Activated naive CD4-positive, alpha-beta T cell treated with anti-CD3 and anti-CD28 coated beads, Interleukin-2, amount 50 U/mL, for 72 hours (primary cell): ENCODE data around the gene UST. TPM values are rescaled to one million over a fixed set of nuclear protein-coding genes. Genes with fewer than 3 reads are reported as not detected.
A peak's percentile ranks its signal among the peaks of the same experiment; 100 is the strongest.

ENCODE experiments used
- ATAC-seq, 2 donors: fragments of 150-1000 bp; cut with Tn5 transposase; 2 replicates each; pipeline ENCODE4 v1.10.0; 2021; ENCODE audit warnings: mild to moderate bottlenecking in 2 of 2, moderate library complexity in 2 of 2
- DNase-seq, 2 donors: peaks; one replicate each; pipeline ENCODE4 v3.0.0; 2021 to 2022; ENCODE audit warnings: low spot score in 2 of 2
- H3K27ac Mint-ChIP-seq, 2 donors: one replicate each; pipeline ENCODE4 v1.8.0; 2022; ENCODE audit warnings: mild to moderate bottlenecking in 2 of 2, mixed read lengths in 2 of 2
- H3K36me3 Mint-ChIP-seq, 2 donors: one replicate each; pipeline ENCODE4 v1.8.0; 2022; ENCODE audit warnings: mixed read lengths in 2 of 2
- H3K9me3 Mint-ChIP-seq, 2 donors: one replicate each; pipeline ENCODE4 v1.8.0; 2022; ENCODE audit warnings: mixed read lengths in 2 of 2
- total RNA-seq, 2 donors: library from RNA; stranded (reverse); gene quantifications; one replicate each; pipeline ENCODE4 v1.2.3, GENCODE V29; 2022

The UST gene, protein sequence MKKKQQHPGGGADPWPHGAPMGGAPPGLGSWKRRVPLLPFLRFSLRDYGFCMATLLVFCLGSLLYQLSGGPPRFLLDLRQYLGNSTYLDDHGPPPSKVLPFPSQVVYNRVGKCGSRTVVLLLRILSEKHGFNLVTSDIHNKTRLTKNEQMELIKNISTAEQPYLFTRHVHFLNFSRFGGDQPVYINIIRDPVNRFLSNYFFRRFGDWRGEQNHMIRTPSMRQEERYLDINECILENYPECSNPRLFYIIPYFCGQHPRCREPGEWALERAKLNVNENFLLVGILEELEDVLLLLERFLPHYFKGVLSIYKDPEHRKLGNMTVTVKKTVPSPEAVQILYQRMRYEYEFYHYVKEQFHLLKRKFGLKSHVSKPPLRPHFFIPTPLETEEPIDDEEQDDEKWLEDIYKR
- under 1 TPM; 0.46 to 0.49 TPM for total RNA-seq

DNA sequence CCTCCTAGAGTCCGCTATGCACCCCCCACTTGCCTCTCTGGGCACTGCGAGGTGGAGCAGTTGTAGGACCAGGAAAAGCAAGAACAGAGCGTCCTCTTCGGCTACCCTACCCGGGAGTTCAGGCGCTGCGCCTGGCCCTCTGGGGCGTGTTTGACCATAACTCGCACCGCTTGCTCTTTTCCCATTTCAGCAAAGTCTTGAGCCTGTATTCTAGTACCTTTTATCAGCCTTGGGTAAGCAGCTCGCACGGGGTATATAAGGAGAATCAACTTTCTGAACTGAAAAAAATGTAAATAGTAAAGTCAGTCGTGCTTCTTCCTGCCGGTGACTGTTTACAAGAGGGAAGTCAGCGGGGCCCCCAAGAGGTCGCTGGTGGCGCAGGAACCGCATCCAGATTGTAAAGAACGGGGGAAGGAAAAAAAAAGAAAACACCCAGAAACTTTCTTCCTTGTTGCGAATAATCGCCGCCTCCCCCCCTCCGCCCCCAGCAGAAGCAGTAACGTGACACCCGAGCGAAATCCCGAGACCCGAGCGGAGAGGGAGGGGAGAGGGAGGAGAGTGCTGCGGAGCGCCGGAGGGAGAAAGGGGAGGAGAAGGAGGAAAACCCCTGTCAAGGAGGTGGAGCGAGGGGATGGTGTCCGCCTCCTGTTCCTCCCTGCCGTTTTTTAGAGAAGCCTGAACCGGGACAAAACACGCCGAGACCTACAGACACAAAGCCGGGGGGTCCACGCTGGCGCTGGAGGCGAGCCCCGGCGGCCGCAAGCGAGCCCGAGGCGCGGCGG, at the start of gene UST:
Gene UST (plus strand): TSS at position 668 of the 782 bp plus-strand sequence. CDS start 401 bp downstream, outside the sequence.
- DNase-seq (peak in 1 of 2 donors; percentile 22), ATAC-seq (peak; percentile 60)
- H3K9me3 Mint-ChIP-seq = no peaks in the 10 kb centered on the region
- peak within 1 kb of the TSS in 1 of 2 donors; percentile 10 for H3K27ac Mint-ChIP-seq
- peaks cover 0 to 5% of the 10 kb centered on the region in 2 donors for H3K36me3 Mint-ChIP-seq

- ATAC-seq (no peak), DNase-seq (no peak)
- H3K27ac Mint-ChIP-seq = no peak overlapping the region
- no peaks in the 10 kb centered on the region for H3K36me3 Mint-ChIP-seq
- H3K9me3 Mint-ChIP-seq = no peaks in the 10 kb centered on the region
Observed at GRCh38 chr6:148697895-148698440, 48.9 kb upstream of the UST start.

GRCh38 chr6:148698671-148699180, 48.1 kb upstream of the UST start:
- ATAC-seq (no peak), DNase-seq (no peak)
- no peak overlapping the region for H3K27ac Mint-ChIP-seq
- H3K9me3 Mint-ChIP-seq = no peaks in the 10 kb centered on the region
- no peaks in the 10 kb centered on the region for H3K36me3 Mint-ChIP-seq

GRCh38 chr6:148700047-148700715, 46.6 kb upstream of the UST start:
- DNase-seq = no peak
- ATAC-seq = no peak
- Mint-ChIP-seq H3K36me3 (no peaks in the 10 kb centered on the region), H3K27ac (no peak overlapping the region), H3K9me3 (no peaks in the 10 kb centered on the region)

DNA sequence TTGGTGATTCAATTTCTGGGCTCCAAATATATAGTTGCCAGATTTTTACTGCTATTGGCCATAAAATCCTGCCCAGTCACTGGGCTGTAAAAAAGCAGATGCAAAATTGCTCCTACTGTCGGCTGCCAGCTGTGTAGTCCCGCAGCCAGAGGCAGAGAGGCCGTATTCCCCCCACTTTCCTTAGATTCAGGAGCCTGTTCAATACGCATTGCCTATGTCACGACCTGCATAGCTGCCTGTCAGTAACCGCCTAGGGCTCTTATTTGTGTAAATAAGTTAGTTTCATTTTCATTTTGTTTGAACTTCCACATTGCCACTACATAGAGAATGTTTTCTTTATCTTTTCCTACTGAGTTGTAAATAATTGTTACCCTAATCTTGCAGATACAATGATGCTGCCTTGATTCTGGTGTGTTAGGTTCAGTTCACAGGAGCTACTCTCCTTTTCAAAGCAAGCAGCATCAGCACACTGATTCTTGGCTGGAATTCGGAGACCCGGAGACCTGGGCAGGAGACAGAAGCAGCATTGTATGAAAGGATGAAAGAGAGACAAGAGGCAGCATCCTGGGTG, 46.0 kb upstream of the UST start:
- H3K27ac Mint-ChIP-seq = peak overlapping the region in 1 of 2 donors; percentile 17

GRCh38 chr6:148701375-148701774, 45.5 kb upstream of the UST start:
- no peaks in the 10 kb centered on the region for H3K36me3 Mint-ChIP-seq
- peak overlapping the region in 1 of 2 donors; percentile 17 for H3K27ac Mint-ChIP-seq
- no peaks in the 10 kb centered on the region for H3K9me3 Mint-ChIP-seq
- DNase-seq (no peak), ATAC-seq (no peak)

More for the DNA sequence above, 46.0 kb upstream of the UST start:
- DNase-seq (no peak), ATAC-seq (peak in 1 of 2 donors; percentile 20)
- Mint-ChIP-seq H3K36me3 (no peaks in the 10 kb centered on the region), H3K9me3 (no peaks in the 10 kb centered on the region)

- Mint-ChIP-seq H3K9me3 (no peaks in the 10 kb centered on the region), H3K27ac (no peak overlapping the region), H3K36me3 (no peaks in the 10 kb centered on the region)
- no peak for ATAC-seq
- DNase-seq = no peak
Observed at GRCh38 chr6:148703900-148704299, 42.9 kb upstream of the UST start.

DNA sequence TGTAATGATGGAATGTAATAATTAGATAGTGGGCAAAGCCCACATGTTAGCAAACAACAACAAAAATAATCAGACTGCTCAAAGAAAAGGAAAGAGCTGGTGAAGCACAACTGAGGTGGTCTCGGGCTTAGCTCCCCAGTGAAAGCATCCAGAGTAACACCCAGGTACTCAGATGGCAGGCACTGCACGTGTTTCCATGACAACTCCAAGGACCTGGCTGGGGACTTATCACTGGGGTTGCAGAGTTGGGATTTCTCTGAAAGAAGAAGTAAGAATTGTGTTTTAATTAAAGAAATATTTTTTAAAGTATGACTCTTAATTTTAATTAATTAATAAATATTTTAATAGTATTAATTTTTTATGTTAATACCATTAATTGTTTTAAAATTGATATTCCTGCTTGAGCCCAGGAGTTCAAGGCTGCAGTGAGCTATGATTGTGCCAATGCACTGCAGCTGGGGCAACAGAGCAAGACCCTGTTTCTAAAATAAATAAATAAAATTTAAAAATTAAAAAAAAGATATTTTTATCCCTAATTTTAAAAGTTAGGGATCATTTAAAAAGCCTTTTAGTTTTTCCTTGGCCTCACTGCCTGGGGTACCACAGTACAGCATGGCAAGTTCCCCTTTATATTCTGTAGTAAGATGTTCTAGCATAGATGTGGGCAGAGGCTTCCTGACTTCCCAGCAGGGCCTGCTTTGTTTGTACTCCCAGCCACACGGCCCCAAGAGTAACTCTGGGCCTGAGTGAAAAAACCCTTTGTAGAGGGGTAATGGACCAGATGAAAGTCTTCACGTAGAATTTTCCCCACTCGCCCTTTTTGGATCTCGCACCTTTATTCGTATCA, 42.2 kb upstream of the UST start:
- no peaks in the 10 kb centered on the region for H3K36me3 Mint-ChIP-seq
- ATAC-seq (no peak), DNase-seq (no peak)
- H3K27ac Mint-ChIP-seq = no peak overlapping the region
- no peaks in the 10 kb centered on the region for H3K9me3 Mint-ChIP-seq

GRCh38 chr6:148708707-148709106, 38.1 kb upstream of the UST start:
- DNase-seq (no peak), ATAC-seq (no peak)
- H3K9me3 Mint-ChIP-seq = peaks cover 0 to 7% of the 10 kb centered on the region in 2 donors
- peaks cover 0 to 1% of the 10 kb centered on the region in 2 donors for H3K36me3 Mint-ChIP-seq
- H3K27ac Mint-ChIP-seq = no peak overlapping the region

DNA sequence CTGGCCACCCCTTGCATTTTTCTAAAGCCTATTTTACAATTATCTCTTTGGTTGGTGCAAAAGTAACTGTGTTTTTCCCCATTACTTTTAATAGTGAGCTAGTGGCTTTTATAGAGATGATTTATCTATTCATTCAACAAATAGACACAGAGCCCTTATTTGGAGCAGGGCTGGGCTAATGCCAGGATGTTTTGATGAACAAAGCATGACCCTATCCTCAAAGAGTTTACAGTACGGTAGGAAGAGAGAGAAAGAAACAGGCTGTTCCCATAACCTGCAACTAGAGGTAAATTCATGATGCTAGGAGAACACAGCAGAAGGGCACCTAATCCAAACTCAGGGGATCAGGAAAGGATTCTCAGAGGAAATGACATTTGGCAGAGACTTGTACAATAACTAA, 37.3 kb upstream of the UST start:
- peaks cover 0 to 13% of the 10 kb centered on the region in 2 donors for H3K9me3 Mint-ChIP-seq
- DNase-seq (no peak), ATAC-seq (no peak)
- peaks cover 0 to 8% of the 10 kb centered on the region in 2 donors for H3K36me3 Mint-ChIP-seq
- H3K27ac Mint-ChIP-seq = no peak overlapping the region

DNA sequence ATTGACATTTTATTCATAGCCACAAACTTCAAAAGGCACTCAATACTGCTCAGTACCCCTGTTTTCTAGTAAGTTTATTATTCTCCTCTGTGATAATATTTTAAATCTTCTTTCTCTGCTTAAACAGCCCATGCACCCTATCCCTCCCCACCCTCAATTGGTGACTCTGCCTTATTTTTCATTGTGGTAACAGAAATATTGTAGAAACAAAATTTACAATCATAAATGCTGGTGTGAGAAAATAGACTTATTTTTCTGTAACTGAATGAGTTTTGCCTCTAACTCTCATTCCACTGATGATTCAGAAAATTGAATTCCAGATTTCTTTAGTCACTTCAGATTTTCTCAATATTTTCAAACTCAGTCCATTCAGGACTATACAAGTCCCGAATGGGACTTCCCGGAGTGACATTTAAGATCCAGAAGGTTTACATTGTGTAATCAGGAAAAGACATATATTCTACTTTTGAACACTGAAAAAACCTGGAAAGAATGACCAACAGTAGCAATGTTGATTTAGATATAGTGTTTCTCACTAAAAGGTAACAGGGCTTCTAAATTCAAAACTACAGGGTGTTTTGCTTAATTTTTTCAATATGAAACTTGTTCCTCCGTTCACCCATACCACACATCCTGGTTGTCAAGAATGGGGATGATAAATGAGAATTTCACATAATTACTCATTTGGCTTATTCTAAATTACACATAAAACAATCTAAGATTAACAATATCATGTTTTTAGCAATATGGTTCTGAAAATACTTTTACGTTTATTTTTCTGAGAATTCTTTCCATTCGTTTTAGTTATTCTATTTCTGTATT, 34.8 kb upstream of the UST start:
- H3K27ac Mint-ChIP-seq = no peak overlapping the region
- peaks cover 5 to 8% of the 10 kb centered on the region in 2 donors for H3K36me3 Mint-ChIP-seq
- no peak for DNase-seq
- peak in 1 of 2 donors; percentile 85 for ATAC-seq
- peaks cover 4 to 13% of the 10 kb centered on the region in 2 donors for H3K9me3 Mint-ChIP-seq

DNA sequence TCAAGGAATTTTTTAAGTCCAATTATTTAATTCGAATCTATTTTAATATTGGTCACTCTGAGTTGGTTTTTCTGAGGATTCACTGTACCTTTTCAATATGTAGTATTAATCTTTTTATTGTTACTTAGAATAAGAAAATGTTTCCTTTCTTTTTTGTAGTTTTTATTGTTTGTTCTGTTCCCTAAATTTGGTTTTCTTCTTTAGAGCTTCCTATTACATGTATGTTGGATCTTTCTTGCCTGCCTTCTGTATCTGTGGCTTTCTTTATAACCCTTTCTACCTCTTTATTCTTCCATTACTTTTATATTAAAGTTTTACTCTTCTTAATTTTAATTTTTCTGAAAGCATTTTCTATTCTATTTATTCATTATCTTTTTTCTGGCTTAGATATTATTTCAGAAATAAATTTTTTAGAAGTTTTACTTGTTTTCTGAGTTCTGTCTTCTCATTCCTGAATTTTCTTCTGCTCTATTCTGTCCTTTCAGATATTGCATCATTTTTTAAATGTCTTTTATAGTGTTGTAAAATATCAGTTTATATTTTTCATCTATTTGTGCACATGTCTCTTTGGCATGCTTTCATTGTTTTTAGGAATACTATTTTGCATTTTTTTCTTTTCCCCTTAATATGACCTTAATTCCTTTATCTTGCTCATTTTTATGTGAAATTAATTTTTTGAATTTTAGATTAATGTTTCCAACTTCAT, 33.6 kb upstream of the UST start:
- Mint-ChIP-seq H3K36me3 (peaks cover 5 to 8% of the 10 kb centered on the region in 2 donors), H3K9me3 (peaks cover 4 to 13% of the 10 kb centered on the region in 2 donors), H3K27ac (no peak overlapping the region)
- DNase-seq = no peak
- ATAC-seq = no peak

- ATAC-seq = no peak
- peaks cover 4 to 13% of the 10 kb centered on the region in 2 donors for H3K9me3 Mint-ChIP-seq
- no peak for DNase-seq
- no peak overlapping the region for H3K27ac Mint-ChIP-seq
- H3K36me3 Mint-ChIP-seq = peaks cover 5 to 8% of the 10 kb centered on the region in 2 donors
Observed at GRCh38 chr6:148713921-148714320, 32.9 kb upstream of the UST start.

DNA sequence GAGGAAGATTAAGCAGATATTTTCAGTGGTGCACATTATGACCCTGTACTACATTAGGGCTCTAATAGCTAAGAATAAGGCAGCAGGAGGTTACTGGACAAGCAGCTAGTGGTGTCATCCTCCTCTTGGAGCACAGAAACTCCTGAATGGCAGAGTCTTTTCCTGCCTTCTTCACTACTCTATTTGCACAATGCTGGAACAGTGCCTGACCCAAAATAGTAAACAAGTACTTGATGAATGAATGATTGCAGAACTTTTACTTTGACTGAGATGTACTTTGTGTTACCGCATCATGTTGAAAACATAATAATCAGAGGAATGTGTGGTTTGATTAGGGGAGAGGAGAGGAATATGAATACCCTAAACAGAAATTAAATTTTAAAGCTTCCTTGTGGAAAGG, 30.0 kb upstream of the UST start:
- DNase-seq = no peak
- H3K9me3 Mint-ChIP-seq = peaks cover 4 to 13% of the 10 kb centered on the region in 2 donors
- peaks cover 5 to 8% of the 10 kb centered on the region in 2 donors for H3K36me3 Mint-ChIP-seq
- no peak for ATAC-seq
- H3K27ac Mint-ChIP-seq = no peak overlapping the region
